Smooth muscle cell of the umbilical artery (primary cell): ENCODE results near the gene OR12D2. TPM values are rescaled to one million over a fixed set of nuclear protein-coding genes. Genes with fewer than 3 reads are reported as not detected.

Experiments
- total RNA-seq: library from RNA; depleted of rRNA; stranded (reverse); fragments of >200 nt; gene quantifications from 2 replicates; pipeline ENCODE4 v1.2.3, GENCODE V29; 2014

The OR12D2 gene, protein sequence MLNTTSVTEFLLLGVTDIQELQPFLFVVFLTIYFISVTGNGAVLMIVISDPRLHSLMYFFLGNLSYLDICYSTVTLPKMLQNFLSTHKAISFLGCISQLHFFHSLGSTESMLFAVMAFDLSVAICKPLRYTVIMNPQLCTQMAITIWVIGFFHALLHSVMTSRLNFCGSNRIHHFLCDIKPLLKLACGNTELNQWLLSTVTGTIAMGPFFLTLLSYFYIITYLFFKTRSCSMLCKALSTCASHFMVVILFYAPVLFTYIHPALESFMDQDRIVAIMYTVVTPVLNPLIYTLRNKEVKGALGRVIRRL
- total RNA-seq: not detected in 2 replicates

DNA sequence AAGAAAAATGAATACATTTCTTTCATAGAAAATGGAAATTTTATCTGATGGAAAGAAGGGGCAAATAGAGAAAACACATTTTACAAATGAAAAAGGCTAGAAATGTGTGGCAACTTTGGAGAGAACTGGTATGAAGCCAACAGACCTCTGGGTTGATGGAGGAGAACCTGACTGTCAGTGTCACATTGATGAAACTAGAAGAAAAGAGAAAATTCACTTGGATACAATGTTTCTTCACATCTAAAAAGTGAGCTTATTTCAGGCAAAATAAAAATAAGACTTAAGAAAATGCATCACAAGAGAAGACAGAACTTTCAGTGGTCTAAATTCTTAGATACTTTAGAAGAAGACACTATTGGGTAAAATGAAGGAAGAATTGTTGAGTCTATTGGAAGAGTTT is at the start of gene OR12D2:
TSS of gene OR12D2 (plus strand) at position 301 of the 400 bp plus-strand sequence. CDS start 1,069 bp downstream, outside the sequence.

DNA sequence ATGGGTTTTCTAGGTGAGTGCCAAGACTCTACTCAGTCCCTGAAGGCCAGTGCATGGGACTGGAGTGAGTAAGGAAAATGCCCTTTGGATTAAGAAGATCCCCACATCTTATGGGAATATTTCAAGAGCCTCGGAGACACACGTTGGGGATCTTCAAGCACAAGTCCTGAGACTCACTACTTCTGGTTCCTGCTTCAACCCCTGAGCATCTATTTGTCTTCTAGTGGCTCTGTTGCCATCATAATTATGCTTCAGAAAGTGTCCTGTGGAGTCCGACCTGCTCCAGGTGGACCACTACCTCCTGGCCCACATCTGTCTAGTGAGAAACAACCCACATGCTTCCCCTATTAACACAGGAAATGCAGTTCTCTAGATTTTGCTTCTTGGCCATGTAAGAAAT is 26.7 kb upstream of the OR12D2 start, which contains the start of gene OR5V1:
TSS of gene OR5V1 (minus strand) at position 101 of the 400 bp plus-strand sequence. CDS start 12,670 bp downstream, outside the sequence.

DNA sequence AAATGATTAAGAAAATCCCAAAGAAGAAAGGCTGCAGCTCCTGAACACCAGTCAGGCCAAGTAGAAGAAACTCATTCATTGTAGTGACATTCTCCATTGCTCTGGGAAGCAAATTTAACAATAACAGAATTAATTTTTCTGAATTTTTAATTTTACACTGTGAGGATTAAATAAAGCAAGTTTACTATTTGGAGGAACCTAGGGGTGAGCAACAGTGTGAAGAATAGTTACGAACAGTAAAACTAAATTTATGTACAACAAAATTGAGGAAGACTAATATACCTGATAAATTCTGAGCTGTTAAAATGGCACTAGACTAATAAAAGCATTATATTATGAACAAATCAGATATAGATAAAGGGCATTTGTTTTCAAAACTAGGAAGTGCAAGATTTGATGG is 20.2 kb upstream of the OR12D2 start, which contains the start of gene OR12D3:
TSS of gene OR12D3 (minus strand) at position 101 of the 400 bp plus-strand sequence. CDS start at position 97, 4 bp downstream.

DNA sequence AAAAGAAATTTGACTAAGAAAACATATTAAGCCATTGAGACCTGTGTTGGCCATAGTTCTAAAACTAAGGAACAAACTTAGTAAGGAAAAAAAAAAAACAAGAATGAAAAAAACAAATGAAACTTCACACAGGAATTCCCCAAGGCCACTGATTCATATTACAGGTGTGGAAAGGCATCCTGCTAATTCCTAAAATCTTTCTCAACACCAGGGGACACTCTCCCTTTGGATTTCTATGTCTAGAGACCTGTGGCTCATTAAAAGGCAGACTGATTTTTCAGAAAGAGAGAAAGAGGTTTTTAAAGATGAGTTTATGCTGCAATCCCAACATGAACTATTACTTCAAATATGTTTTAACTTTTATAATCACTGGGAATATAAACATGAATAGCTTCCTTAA is 19.2 kb downstream of the OR12D2 start, which contains the start of gene OR12D1:
TSS of gene OR12D1 (plus strand) at position 341 of the 400 bp plus-strand sequence.

DNA sequence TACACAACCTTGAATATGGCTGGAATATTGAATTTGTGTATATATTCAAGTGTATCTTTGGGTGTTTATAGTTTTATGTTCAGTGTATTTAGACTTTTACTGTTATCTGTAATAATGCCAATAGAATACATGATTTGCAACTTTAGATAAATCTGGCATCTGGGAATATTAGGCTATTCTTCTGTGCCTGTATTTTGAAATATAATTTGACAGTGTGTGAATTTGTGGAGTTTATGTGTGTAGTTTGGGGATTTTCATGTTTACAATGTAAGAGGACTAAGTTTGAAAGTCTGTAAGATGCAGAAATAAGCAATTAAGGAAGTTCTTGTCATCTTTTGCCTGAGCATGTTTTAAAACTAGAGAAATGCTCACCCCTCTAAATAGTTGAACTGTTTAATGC is 43.6 kb downstream of the OR12D2 start, which contains the start of gene OR10C1:
TSS of gene OR10C1 (plus strand) at position 301 of the 400 bp plus-strand sequence. CDS start 710 bp downstream, outside the sequence.

Other genes starting within 250 kb of the OR12D2 start
- under 0.01 TPM in 1 of 2 replicates, not detected in the other for gene OR2J2, start 224.7 kb upstream of the OR12D2 start, total RNA-seq
- not detected in 2 replicates for gene OR14J1, start 93.9 kb upstream of the OR12D2 start, total RNA-seq
- gene OR5V1, start 26.8 kb upstream of the OR12D2 start, total RNA-seq: not detected in 2 replicates
- not detected in 2 replicates for gene OR12D3, start 20.3 kb upstream of the OR12D2 start, total RNA-seq
- gene OR12D1, start 19.3 kb downstream of the OR12D2 start, total RNA-seq: not detected in 2 replicates
- not detected in 2 replicates for gene OR10C1, start 43.7 kb downstream of the OR12D2 start, total RNA-seq
- gene OR11A1, start 61.4 kb downstream of the OR12D2 start, total RNA-seq: not detected in 2 replicates
- not detected in 2 replicates for gene OR2H1, start 61.5 kb downstream of the OR12D2 start, total RNA-seq
- gene MAS1L, start 92.3 kb downstream of the OR12D2 start, total RNA-seq: not detected in 2 replicates
- gene UBD, start 164.1 kb downstream of the OR12D2 start, total RNA-seq: 0.30 TPM in 1 of 2 replicates, not detected in the other
- not detected in 2 replicates for gene OR2H2, start 189.5 kb downstream of the OR12D2 start, total RNA-seq
- 13.1 and 18.6 TPM in 2 replicates for gene GABBR1, start 237.6 kb downstream of the OR12D2 start, total RNA-seq